SK-N-SH treated with all-trans-retinoic acid at 6 μM for 48 hours (cell line): ENCODE results near the gene DSP.

Experiments
- ATAC-seq: fragments of 200-7000 bp; cut with Tn5 transposase; 3 replicates; pipeline ENCODE4 v1.9.1; 2020; ENCODE audit warnings: mild to moderate bottlenecking, moderate library complexity
- ARNTL ChIP-seq: fragments of 450-650 bp; formaldehyde crosslinking; IDR thresholded peaks from 2 replicates; pipeline ENCODE4 v1.5.0; 2020; ENCODE audit warnings: low read depth, mild to moderate bottlenecking, moderate library complexity, borderline replicate concordance
- CSDC2 ChIP-seq: fragments of 250-450 bp; sonication (Bioruptor Pico); IDR thresholded peaks from 2 replicates; pipeline ENCODE4 v1.5.0; 2020; ENCODE audit warnings: mild to moderate bottlenecking, moderate library complexity
- ESRRG ChIP-seq: fragments of 250-450 bp; sonication (Bioruptor Pico); IDR thresholded peaks from 2 replicates; pipeline ENCODE4 v1.6.1; 2021; ENCODE audit warnings: mild to moderate bottlenecking
- GLIS3 ChIP-seq: fragments of 250-450 bp; sonication (Bioruptor Pico); IDR thresholded peaks from 2 replicates; pipeline ENCODE4 v1.5.0; 2020; ENCODE audit warnings: mild to moderate bottlenecking, moderate library complexity
- ISL1 ChIP-seq: fragments of 250-450 bp; sonication (Bioruptor Pico); IDR thresholded peaks from 2 replicates; pipeline ENCODE4 v2.1.2; 2022; ENCODE audit warnings: mild to moderate bottlenecking, moderate library complexity
- OSR1 ChIP-seq: fragments of 250-450 bp; sonication (Bioruptor Pico); IDR thresholded peaks from 2 replicates; pipeline ENCODE4 v1.8.0; 2022; ENCODE audit warnings: moderate library complexity, mild to moderate bottlenecking, inconsistent platforms
- PPARA ChIP-seq: fragments of 250-450 bp; sonication (Bioruptor Pico); IDR thresholded peaks from 2 replicates; pipeline ENCODE4 v1.5.0; 2020; ENCODE audit warnings: mild to moderate bottlenecking, borderline replicate concordance
- RARB ChIP-seq: fragments of 250-450 bp; sonication (Bioruptor Pico); IDR thresholded peaks from 2 replicates; pipeline ENCODE4 v1.8.0; 2021; ENCODE audit warnings: mild to moderate bottlenecking, moderate library complexity
- SNAI2 ChIP-seq: fragments of 250-450 bp; sonication (Bioruptor Pico); IDR thresholded peaks from 2 replicates; pipeline ENCODE4 v1.5.0; 2020; ENCODE audit warnings: mild to moderate bottlenecking, moderate library complexity
- TCF4 ChIP-seq: fragments of 250-450 bp; sonication (Bioruptor Pico); IDR thresholded peaks from 2 replicates; pipeline ENCODE4 v1.8.0; 2021; ENCODE audit warnings: mild to moderate bottlenecking, moderate library complexity, borderline replicate concordance
- TOX ChIP-seq: fragments of 250-450 bp; sonication (Bioruptor Pico); IDR thresholded peaks from 2 replicates; pipeline ENCODE4 v1.8.0; 2021; ENCODE audit warnings: mild to moderate bottlenecking, moderate library complexity, borderline replicate concordance
- ZC3H10 ChIP-seq: fragments of 250-450 bp; sonication (Bioruptor Pico); IDR thresholded peaks from 2 replicates; pipeline ENCODE4 v1.5.1; 2021; ENCODE audit warnings: mild to moderate bottlenecking, moderate library complexity
- ZFP3 ChIP-seq: fragments of 250-450 bp; sonication (Bioruptor Pico); IDR thresholded peaks from 2 replicates; pipeline ENCODE4 v1.5.0; 2020; ENCODE audit warnings: mild to moderate bottlenecking, moderate library complexity
- ZFP30 ChIP-seq: fragments of 450-650 bp; formaldehyde crosslinking; IDR thresholded peaks from 2 replicates; pipeline ENCODE4 v1.5.0; 2022; ENCODE audit warnings: mild to moderate bottlenecking, moderate library complexity
- ZNF565 ChIP-seq: fragments of 450-650 bp; formaldehyde crosslinking; conservative IDR thresholded peaks from 2 replicates; pipeline ENCODE4 v1.5.0; 2020; ENCODE audit warnings: low read depth, mild to moderate bottlenecking, moderate library complexity
- ZNF70 ChIP-seq: fragments of 450-650 bp; formaldehyde crosslinking; IDR thresholded peaks from 2 replicates; pipeline ENCODE4 v1.5.0; 2020; ENCODE audit warnings: mild to moderate bottlenecking, moderate library complexity
- ZNF8 ChIP-seq: fragments of 450-650 bp; formaldehyde crosslinking; IDR thresholded peaks from 2 replicates; pipeline ENCODE4 v1.5.0; 2020; ENCODE audit warnings: mild to moderate bottlenecking, moderate library complexity
- TF ChIP-seq, protein P1 (sequence below): fragments of 250-450 bp; sonication (Bioruptor Pico); IDR thresholded peaks from 2 replicates; pipeline ENCODE4 v1.8.0; 2021; ENCODE audit warnings: low read depth, mild to moderate bottlenecking, moderate library complexity, borderline replicate concordance
- TF ChIP-seq, protein P2 (sequence below): fragments of 250-450 bp; sonication (Bioruptor Pico); IDR thresholded peaks from 2 replicates; pipeline ENCODE4 v1.5.1; 2021; ENCODE audit warnings: mild to moderate bottlenecking, moderate library complexity
- TF ChIP-seq, protein P3 (sequence below): fragments of 250-450 bp; sonication (Bioruptor Pico); IDR thresholded peaks from 2 replicates; pipeline ENCODE4 v1.5.0; 2020; ENCODE audit warnings: mild to moderate bottlenecking, moderate library complexity
- TF ChIP-seq, protein P4 (sequence below): fragments of 250-450 bp; sonication (Bioruptor Pico); IDR thresholded peaks from 2 replicates; pipeline ENCODE4 v1.8.0; 2020; ENCODE audit warnings: mild to moderate bottlenecking, moderate library complexity, borderline replicate concordance
- TF ChIP-seq, protein P5 (sequence below): fragments of 250-450 bp; sonication (Bioruptor Pico); IDR thresholded peaks from 2 replicates; pipeline ENCODE4 v1.5.1; 2020; ENCODE audit warnings: low read depth, mild to moderate bottlenecking, moderate library complexity

The DSP gene

DNA sequence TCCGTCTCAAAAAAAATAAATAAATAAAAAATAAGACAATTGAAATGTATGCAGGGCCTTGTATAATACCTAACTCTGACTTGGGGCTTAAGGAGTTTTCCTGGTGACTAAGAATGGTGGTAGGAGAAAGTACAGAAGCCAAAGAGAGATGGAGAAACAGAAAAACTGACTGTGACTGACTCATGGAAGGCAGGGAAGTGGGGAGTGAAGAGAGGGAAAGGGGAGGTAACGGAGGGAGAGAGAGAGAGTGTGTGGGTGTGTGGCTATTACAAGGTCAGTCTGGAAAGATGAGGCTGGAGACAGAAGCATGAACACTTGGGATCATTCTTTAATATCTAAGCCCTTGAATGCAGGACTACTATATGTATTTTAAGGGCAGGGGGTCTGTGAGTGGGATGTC lies 87.0 kb downstream of the DSP start:
- TF ChIP-seq SNAI2 (no peak), ZFP3 (CRISPR knock-in tag) (no peak)

DNA sequence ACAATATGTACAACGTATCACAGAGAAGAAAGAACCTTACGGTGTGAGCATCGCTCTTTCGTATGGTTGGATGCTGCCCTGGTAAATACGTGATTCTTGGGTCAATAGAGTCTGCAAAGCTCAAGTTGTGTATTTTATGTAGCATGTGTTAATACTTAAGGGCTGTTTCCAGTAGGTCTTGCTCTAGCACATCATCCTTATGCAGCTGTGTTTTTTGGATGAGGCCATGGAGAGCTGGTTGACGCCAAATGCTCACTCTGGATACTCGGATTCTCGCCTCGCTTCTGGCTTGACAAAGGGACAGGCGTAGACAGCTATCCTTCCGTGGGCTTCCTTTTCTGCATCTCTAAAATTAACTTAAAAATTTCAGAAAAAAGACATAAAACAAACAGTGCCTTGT lies 87.4 kb downstream of the DSP start:
- no peak for ATAC-seq
- TF ChIP-seq ESRRG (CRISPR knock-in tag) (no peak), ZFP30 (CRISPR knock-in tag) (no peak), TCF4 (CRISPR knock-in tag) (no peak), ZNF70 (no peak), OSR1 (CRISPR knock-in tag) (no peak), ARNTL (CRISPR knock-in tag) (no peak), ZC3H10 (CRISPR knock-in tag) (no peak), ZFP3 (CRISPR knock-in tag) (no peak), ZNF8 (CRISPR knock-in tag) (no peak)
- TF ChIP-seq, protein P1, sequence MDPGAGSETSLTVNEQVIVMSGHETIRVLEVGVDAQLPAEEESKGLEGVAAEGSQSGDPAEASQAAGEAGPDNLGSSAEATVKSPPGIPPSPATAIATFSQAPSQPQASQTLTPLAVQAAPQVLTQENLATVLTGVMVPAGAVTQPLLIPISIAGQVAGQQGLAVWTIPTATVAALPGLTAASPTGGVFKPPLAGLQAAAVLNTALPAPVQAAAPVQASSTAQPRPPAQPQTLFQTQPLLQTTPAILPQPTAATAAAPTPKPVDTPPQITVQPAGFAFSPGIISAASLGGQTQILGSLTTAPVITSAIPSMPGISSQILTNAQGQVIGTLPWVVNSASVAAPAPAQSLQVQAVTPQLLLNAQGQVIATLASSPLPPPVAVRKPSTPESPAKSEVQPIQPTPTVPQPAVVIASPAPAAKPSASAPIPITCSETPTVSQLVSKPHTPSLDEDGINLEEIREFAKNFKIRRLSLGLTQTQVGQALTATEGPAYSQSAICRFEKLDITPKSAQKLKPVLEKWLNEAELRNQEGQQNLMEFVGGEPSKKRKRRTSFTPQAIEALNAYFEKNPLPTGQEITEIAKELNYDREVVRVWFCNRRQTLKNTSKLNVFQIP (CRISPR knock-in tag) = no peak
- TF ChIP-seq, protein P2, sequence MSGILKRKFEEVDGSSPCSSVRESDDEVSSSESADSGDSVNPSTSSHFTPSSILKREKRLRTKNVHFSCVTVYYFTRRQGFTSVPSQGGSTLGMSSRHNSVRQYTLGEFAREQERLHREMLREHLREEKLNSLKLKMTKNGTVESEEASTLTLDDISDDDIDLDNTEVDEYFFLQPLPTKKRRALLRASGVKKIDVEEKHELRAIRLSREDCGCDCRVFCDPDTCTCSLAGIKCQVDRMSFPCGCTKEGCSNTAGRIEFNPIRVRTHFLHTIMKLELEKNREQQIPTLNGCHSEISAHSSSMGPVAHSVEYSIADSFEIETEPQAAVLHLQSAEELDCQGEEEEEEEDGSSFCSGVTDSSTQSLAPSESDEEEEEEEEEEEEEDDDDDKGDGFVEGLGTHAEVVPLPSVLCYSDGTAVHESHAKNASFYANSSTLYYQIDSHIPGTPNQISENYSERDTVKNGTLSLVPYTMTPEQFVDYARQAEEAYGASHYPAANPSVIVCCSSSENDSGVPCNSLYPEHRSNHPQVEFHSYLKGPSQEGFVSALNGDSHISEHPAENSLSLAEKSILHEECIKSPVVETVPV (CRISPR knock-in tag) = no peak
- TF ChIP-seq, protein P3, sequence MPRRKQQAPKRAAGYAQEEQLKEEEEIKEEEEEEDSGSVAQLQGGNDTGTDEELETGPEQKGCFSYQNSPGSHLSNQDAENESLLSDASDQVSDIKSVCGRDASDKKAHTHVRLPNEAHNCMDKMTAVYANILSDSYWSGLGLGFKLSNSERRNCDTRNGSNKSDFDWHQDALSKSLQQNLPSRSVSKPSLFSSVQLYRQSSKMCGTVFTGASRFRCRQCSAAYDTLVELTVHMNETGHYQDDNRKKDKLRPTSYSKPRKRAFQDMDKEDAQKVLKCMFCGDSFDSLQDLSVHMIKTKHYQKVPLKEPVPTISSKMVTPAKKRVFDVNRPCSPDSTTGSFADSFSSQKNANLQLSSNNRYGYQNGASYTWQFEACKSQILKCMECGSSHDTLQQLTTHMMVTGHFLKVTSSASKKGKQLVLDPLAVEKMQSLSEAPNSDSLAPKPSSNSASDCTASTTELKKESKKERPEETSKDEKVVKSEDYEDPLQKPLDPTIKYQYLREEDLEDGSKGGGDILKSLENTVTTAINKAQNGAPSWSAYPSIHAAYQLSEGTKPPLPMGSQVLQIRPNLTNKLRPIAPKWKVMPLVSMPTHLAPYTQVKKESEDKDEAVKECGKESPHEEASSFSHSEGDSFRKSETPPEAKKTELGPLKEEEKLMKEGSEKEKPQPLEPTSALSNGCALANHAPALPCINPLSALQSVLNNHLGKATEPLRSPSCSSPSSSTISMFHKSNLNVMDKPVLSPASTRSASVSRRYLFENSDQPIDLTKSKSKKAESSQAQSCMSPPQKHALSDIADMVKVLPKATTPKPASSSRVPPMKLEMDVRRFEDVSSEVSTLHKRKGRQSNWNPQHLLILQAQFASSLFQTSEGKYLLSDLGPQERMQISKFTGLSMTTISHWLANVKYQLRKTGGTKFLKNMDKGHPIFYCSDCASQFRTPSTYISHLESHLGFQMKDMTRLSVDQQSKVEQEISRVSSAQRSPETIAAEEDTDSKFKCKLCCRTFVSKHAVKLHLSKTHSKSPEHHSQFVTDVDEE (CRISPR knock-in tag) = no peak
- TF ChIP-seq, protein P4, sequence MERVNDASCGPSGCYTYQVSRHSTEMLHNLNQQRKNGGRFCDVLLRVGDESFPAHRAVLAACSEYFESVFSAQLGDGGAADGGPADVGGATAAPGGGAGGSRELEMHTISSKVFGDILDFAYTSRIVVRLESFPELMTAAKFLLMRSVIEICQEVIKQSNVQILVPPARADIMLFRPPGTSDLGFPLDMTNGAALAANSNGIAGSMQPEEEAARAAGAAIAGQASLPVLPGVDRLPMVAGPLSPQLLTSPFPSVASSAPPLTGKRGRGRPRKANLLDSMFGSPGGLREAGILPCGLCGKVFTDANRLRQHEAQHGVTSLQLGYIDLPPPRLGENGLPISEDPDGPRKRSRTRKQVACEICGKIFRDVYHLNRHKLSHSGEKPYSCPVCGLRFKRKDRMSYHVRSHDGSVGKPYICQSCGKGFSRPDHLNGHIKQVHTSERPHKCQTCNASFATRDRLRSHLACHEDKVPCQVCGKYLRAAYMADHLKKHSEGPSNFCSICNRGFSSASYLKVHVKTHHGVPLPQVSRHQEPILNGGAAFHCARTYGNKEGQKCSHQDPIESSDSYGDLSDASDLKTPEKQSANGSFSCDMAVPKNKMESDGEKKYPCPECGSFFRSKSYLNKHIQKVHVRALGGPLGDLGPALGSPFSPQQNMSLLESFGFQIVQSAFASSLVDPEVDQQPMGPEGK (CRISPR knock-in tag) = no peak

More for the DNA sequence above, 87.0 kb downstream of the DSP start:
- no peak for ATAC-seq

DNA sequence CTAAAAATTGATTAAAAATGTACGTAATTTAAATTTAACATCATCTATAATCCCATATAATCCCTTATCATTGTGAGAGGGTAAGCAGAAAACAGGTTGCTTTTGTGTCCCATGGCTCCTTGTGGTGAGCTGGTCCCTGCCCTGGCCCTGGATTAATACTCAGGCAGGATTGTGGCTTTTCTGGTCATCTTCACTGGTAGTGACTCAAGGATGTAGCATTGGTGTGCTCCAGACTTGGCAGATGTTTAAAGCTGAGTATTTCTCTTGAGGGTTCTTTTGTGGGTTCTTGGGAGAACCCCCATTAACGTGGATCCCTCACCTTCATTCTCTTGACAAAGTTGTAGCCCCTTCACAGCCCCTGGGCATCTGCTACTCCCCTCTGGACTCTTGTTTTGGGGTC lies 87.8 kb downstream of the DSP start:
- TF ChIP-seq, protein P2 (CRISPR knock-in tag) = no peak
- TF ChIP-seq ZNF70 (no peak), RARB (CRISPR knock-in tag) (no peak), ISL1 (CRISPR knock-in tag) (no peak), ZFP30 (CRISPR knock-in tag) (no peak), GLIS3 (CRISPR knock-in tag) (no peak)
- ATAC-seq = no peak

DNA sequence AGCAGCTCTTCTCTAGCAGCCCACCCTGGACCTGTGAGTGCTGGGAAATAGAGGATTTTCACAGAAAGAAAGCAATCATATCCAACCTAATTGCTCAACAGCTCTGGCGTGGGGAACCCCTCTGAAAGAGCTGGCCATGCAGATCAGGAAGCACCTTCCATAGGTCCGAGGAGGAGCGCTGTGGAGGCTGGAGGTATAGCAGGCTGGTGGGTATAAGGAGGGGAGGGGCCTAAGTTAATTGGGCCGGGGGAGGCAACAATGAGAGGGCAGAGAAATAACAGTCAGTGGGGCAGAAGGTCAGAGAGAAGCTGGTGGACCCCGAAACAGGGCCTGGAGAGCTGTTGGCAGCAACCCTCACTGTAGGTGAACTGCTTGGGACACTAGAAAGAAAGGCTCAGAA lies 89.3 kb downstream of the DSP start:
- no peak for ATAC-seq
- TF ChIP-seq ZNF70 (no peak), CSDC2 (CRISPR knock-in tag) (no peak), PPARA (CRISPR knock-in tag) (no peak), TOX (CRISPR knock-in tag) (no peak), ZC3H10 (CRISPR knock-in tag) (no peak), ZNF565 (CRISPR knock-in tag) (no peak)
- TF ChIP-seq, protein P5, sequence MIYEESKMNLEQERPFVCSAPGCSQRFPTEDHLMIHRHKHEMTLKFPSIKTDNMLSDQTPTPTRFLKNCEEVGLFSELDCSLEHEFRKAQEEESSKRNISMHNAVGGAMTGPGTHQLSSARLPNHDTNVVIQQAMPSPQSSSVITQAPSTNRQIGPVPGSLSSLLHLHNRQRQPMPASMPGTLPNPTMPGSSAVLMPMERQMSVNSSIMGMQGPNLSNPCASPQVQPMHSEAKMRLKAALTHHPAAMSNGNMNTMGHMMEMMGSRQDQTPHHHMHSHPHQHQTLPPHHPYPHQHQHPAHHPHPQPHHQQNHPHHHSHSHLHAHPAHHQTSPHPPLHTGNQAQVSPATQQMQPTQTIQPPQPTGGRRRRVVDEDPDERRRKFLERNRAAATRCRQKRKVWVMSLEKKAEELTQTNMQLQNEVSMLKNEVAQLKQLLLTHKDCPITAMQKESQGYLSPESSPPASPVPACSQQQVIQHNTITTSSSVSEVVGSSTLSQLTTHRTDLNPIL (CRISPR knock-in tag) = no peak
- TF ChIP-seq, protein P3 (CRISPR knock-in tag) = no peak
- TF ChIP-seq, protein P2 (CRISPR knock-in tag) = no peak
